ENCODE measurements around the gene TEDDM1.

DNA sequence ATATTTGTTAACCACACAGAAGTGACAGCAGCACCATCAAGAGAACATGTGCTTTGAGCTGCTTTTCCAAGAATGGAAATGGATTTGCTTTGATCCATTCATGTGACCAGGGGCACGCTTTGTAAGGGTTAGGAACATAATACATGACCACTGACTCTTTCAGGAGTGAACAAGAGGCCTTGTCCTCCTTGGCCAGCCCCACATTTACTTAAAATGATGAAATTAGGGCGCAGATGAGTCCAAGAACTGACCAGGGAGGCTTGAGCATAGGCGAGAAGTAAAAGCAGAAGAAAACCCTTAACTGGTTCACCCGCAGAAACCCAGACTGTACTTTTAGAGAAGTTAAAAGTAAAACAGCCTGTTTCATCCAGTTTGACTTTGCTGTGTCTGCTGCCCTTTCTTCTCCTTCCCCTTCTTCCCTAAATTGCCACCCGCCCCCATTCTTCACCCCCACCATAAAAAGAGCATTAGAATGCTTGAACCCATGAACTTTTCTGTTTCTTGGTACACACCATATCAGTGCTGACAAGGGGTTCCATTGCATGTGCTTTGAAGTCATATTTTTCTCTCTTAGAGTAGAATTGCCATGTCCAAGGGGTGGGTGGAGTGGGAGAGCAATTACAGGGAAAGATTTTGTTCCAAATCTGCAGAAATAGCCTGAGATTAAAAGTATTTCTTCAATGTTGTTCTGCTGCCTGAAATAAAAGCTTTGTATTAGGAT lies 6.3 kb downstream of the TEDDM1 start:
- TF ChIP-seq, protein P1, sequence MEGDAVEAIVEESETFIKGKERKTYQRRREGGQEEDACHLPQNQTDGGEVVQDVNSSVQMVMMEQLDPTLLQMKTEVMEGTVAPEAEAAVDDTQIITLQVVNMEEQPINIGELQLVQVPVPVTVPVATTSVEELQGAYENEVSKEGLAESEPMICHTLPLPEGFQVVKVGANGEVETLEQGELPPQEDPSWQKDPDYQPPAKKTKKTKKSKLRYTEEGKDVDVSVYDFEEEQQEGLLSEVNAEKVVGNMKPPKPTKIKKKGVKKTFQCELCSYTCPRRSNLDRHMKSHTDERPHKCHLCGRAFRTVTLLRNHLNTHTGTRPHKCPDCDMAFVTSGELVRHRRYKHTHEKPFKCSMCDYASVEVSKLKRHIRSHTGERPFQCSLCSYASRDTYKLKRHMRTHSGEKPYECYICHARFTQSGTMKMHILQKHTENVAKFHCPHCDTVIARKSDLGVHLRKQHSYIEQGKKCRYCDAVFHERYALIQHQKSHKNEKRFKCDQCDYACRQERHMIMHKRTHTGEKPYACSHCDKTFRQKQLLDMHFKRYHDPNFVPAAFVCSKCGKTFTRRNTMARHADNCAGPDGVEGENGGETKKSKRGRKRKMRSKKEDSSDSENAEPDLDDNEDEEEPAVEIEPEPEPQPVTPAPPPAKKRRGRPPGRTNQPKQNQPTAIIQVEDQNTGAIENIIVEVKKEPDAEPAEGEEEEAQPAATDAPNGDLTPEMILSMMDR (IDR thresholded peaks at IDR 0.05), result no peak
- no peak for TF ChIP-seq POLR2A (IDR thresholded peaks at IDR 0.05)

Measured in Peyer's patch (tissue), 4 donors.